Panc1 (cell line): Measurements from ENCODE around the gene LONRF2. TPM values are rescaled to one million over a fixed set of nuclear protein-coding genes. Genes with fewer than 3 reads are reported as not detected.

ENCODE experiments used
- ATAC-seq: fragments of 200-7000 bp; cut with Tn5 transposase; 2 replicates; pipeline ENCODE4 v1.9.1; 2020; ENCODE audit warnings: mild to moderate bottlenecking, moderate library complexity
- BruUV-seq: library from RNA; stranded (reverse); fragments of 400-500 nt; replicated peaks from 2 replicates; lab custom pipeline; 2021; lab: Mats Ljungman, UMichigan
- CTCF ChIA-PET: fragments of 300-600 bp; sonication (Branson Sonifier 250); formaldehyde crosslinking; loops from one replicate; lab custom pipeline; 2022; ENCODE audit warnings: antibody characterized with exemption; lab: Charles Lee
- POLR2A ChIA-PET: fragments of 300-600 bp; sonication (Branson Sonifier 250); formaldehyde crosslinking; loops from one replicate; lab custom pipeline; 2022; ENCODE audit warnings: antibody characterized with exemption; lab: Charles Lee
- DNase-seq: peaks from one replicate; pipeline ENCODE4 v3.0.0-alpha.2; 2010; ENCODE audit warnings: low read depth, low spot score
- H3K27ac ChIP-seq: 2 replicates; pipeline ENCODE4 v1.5.1; 2011; ENCODE audit warnings: mild to moderate bottlenecking, low read length, inconsistent platforms
- H3K27me3 ChIP-seq: fragments of 200-500 bp; sonication (Bioruptor generic); 2 replicates; pipeline ENCODE4 v1.6.0; 2014; ENCODE audit warnings: low read length, inconsistent platforms; ENCODE audit not compliant: control insufficient read depth, insufficient read depth
- H3K36me3 ChIP-seq: fragments of 200-500 bp; sonication (Bioruptor generic); 2 replicates; pipeline ENCODE4 v1.5.1; 2014; ENCODE audit warnings: inconsistent platforms, mild to moderate bottlenecking, low read length, moderate library complexity; ENCODE audit not compliant: control insufficient read depth, insufficient read depth
- H3K4me1 ChIP-seq: 2 replicates; pipeline ENCODE4 v1.5.1; 2011; ENCODE audit warnings: inconsistent platforms, mild to moderate bottlenecking, low read length, moderate library complexity; ENCODE audit not compliant: control insufficient read depth, insufficient read depth
- H3K4me3 ChIP-seq, 2 experiments: 2 replicates each; pipeline ENCODE4 v1.5.1; 2011 to 2012; ENCODE audit warnings: low read depth in 2 of 2, low read length in 2 of 2, mild to moderate bottlenecking in 2 of 2, inconsistent platforms in 1 of 2, moderate library complexity in 1 of 2
- H3K9me3 ChIP-seq: fragments of 200-500 bp; sonication (Bioruptor generic); 2 replicates; pipeline ENCODE4 v1.5.1; 2014; ENCODE audit warnings: low read depth, mild to moderate bottlenecking, inconsistent platforms, low read length, moderate library complexity; ENCODE audit not compliant: control insufficient read depth, insufficient read depth
- CTCF ChIP-seq: fragments of 450-650 bp; IDR thresholded peaks from 2 replicates; pipeline ENCODE4 v1.5.1; 2017; ENCODE audit warnings: mild to moderate bottlenecking
- POLR2AphosphoS5 ChIP-seq: IDR thresholded peaks from 2 replicates; pipeline ENCODE4 v1.6.1; 2012; ENCODE audit warnings: mild to moderate bottlenecking, low read depth, low read length, moderate library complexity
- REST ChIP-seq, 2 experiments: IDR thresholded peaks; 2 replicates each; pipeline ENCODE4 v1.6.1; 2011 to 2012; ENCODE audit warnings: low read depth in 2 of 2, control low read depth in 1 of 2, low read length in 1 of 2, mild to moderate bottlenecking in 1 of 2, moderate library complexity in 1 of 2; ENCODE audit not compliant: insufficient read depth in 1 of 2
- SIN3A ChIP-seq: IDR thresholded peaks from 2 replicates; pipeline ENCODE4 v1.6.1; 2012; ENCODE audit warnings: low read depth, mild to moderate bottlenecking, low read length, moderate library complexity, borderline replicate concordance; ENCODE audit not compliant: insufficient read depth
- TCF7L2 ChIP-seq: IDR thresholded peaks from 2 replicates; pipeline ENCODE4 v1.6.1; 2011; ENCODE audit warnings: mild to moderate bottlenecking, low read depth, low read length, inconsistent platforms
- in situ Hi-C: cut with HindIII; loops from 2 replicates; pipeline ENCODE4 v1.10.0; 2016; ENCODE audit warnings: low sequenced_read_pairs, low pct_unique_long_range_greater_than_20kb
- intact Hi-C: fragments of 100-400 bp; cut with micrococcal nuclease; formaldehyde crosslinking; loops from one replicate; pipeline ENCODE4 v1.10.0; 2022; ENCODE audit not compliant: unreplicated experiment
- total RNA-seq: library from RNA; stranded (reverse); gene quantifications from one replicate; pipeline ENCODE4 v1.2.1, GENCODE V29; 2021; ENCODE audit not compliant: unreplicated experiment

Gene LONRF2
- total RNA-seq, 1 experiment from 2014 or later: 12.9 TPM

GRCh38 chr2:100275200-100275589, 47.1 kb downstream of the LONRF2 start:
- TF ChIP-seq TCF7L2 (no peak), CTCF (no peak), POLR2AphosphoS5 (no peak)
- ATAC-seq: no peak; the same call in 1 of the 2 replicates
- no peak overlapping the region for H3K27ac ChIP-seq
- no TSS peak for BruUV-seq
- ChIA-PET POLR2A (interaction anchor here (0.6 kb wide), 1 partner anchor 15 kb away, joined by 4 read pairs; no protein-coding TSS in a partner anchor), CTCF (no interaction called here)
- H3K9me3 ChIP-seq: no peaks in the 10 kb centered on the region
- intact Hi-C loops (no loop called here), in situ Hi-C loops (no loop called here)
- no peaks in the 10 kb centered on the region for H3K4me1 ChIP-seq
- H3K27me3 ChIP-seq: no peaks in the 10 kb centered on the region
- DNase-seq: no peak
- no peak overlapping the region for H3K4me3 ChIP-seq
- no peaks in the 10 kb centered on the region for H3K36me3 ChIP-seq

GRCh38 chr2:100274566-100275199, 47.6 kb downstream of the LONRF2 start:
- Histone ChIP-seq H3K36me3 (no peaks in the 10 kb centered on the region), H3K27me3 (no peaks in the 10 kb centered on the region), H3K4me3 (no peak overlapping the region), H3K4me1 (no peaks in the 10 kb centered on the region), H3K27ac (no peak overlapping the region), H3K9me3 (no peaks in the 10 kb centered on the region)
- TF ChIP-seq CTCF (no peak), POLR2AphosphoS5 (no peak), REST (IDR thresholded peaks at IDR 0.05; ENCODE audit: insufficient read depth in 1 of 2, low read depth in 2 of 2, low read length in 1 of 2) (no peak), TCF7L2 (no peak), SIN3A (no peak)
- BruUV-seq: no TSS peak
- POLR2A ChIA-PET: interaction anchor here (0.6 kb wide), 1 partner anchor 16 kb away, joined by 4 read pairs; no protein-coding TSS in a partner anchor
- no peak for ATAC-seq
- CTCF ChIA-PET: no interaction called here
- in situ Hi-C loops: no loop called here
- no peak for DNase-seq
- intact Hi-C loops: no loop called here
